Type B pancreatic cell (in vitro differentiated cells): ENCODE results near the gene KAZN. TPM values are rescaled to one million over a fixed set of nuclear protein-coding genes. Genes with fewer than 3 reads are reported as not detected.

Experiments used
- DNase-seq: peaks from one replicate; pipeline ENCODE4 v3.0.0; 2021; ENCODE audit warnings: mixed read lengths; ENCODE audit not compliant: unreplicated experiment; ENCODE audit errors: extremely low spot score
- H3K27ac Mint-ChIP-seq: 2 replicates; pipeline ENCODE4 v1.8.0; 2021; ENCODE audit warnings: mild to moderate bottlenecking, mixed read lengths
- H3K27me3 Mint-ChIP-seq: 2 replicates; pipeline ENCODE4 v1.8.0; 2021; ENCODE audit warnings: mixed read lengths
- H3K36me3 Mint-ChIP-seq: 2 replicates; pipeline ENCODE4 v1.8.0; 2021; ENCODE audit warnings: mixed read lengths
- H3K4me1 Mint-ChIP-seq: one replicate; pipeline ENCODE4 v1.8.0; 2021; ENCODE audit warnings: mixed read lengths; ENCODE audit not compliant: unreplicated experiment
- H3K4me3 Mint-ChIP-seq: 2 replicates; pipeline ENCODE4 v1.8.0; 2021; ENCODE audit warnings: mild to moderate bottlenecking, mixed read lengths
- H3K9me3 Mint-ChIP-seq: 2 replicates; pipeline ENCODE4 v1.8.0; 2021; ENCODE audit warnings: mixed read lengths
- total RNA-seq: library from RNA; stranded (reverse); gene quantifications from 2 replicates; pipeline ENCODE4 v1.2.1, GENCODE V29; 2021; ENCODE audit warnings: low replicate concordance
- TF ChIP-seq, protein P1 (sequence below): fragments of 200-600 bp; sonication (generic); conservative IDR thresholded peaks from 2 replicates; pipeline ENCODE4 v1.5.0; 2021; ENCODE audit warnings: antibody characterized with exemption, mild to moderate bottlenecking

The KAZN gene
- total RNA-seq, 1 donor from 2014 or later: 33.7 TPM

DNA sequence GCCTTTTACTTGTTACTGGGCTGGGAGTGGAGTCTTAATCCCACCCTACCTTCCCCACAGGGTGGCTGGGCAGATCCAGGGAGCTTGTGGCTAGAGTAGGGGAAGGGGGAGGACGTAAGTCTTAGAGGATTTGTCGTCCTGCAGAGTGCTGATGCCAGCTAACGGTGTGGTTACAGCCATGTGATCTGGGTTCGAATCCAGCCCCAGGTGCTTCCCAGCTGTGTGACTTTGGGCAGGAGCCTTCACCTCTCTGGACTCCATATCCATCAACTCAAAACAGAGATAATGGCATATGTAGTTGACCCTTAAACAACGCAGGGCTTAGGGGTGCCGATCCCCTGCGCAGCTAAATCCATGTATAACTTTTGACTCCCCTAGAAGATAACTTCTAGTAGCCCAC, 446.6 kb downstream of the KAZN start:
- no peak for DNase-seq
- H3K4me1 Mint-ChIP-seq: peaks cover 9% of the 10 kb centered on the region
- no peak overlapping the region for H3K4me3 Mint-ChIP-seq
- H3K27me3 Mint-ChIP-seq: no peaks in the 10 kb centered on the region
- TF ChIP-seq, protein P1, sequence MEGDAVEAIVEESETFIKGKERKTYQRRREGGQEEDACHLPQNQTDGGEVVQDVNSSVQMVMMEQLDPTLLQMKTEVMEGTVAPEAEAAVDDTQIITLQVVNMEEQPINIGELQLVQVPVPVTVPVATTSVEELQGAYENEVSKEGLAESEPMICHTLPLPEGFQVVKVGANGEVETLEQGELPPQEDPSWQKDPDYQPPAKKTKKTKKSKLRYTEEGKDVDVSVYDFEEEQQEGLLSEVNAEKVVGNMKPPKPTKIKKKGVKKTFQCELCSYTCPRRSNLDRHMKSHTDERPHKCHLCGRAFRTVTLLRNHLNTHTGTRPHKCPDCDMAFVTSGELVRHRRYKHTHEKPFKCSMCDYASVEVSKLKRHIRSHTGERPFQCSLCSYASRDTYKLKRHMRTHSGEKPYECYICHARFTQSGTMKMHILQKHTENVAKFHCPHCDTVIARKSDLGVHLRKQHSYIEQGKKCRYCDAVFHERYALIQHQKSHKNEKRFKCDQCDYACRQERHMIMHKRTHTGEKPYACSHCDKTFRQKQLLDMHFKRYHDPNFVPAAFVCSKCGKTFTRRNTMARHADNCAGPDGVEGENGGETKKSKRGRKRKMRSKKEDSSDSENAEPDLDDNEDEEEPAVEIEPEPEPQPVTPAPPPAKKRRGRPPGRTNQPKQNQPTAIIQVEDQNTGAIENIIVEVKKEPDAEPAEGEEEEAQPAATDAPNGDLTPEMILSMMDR: no peak
- no peaks in the 10 kb centered on the region for H3K9me3 Mint-ChIP-seq
- peaks cover 4% of the 10 kb centered on the region for H3K36me3 Mint-ChIP-seq
- H3K27ac Mint-ChIP-seq: no peak overlapping the region

DNA sequence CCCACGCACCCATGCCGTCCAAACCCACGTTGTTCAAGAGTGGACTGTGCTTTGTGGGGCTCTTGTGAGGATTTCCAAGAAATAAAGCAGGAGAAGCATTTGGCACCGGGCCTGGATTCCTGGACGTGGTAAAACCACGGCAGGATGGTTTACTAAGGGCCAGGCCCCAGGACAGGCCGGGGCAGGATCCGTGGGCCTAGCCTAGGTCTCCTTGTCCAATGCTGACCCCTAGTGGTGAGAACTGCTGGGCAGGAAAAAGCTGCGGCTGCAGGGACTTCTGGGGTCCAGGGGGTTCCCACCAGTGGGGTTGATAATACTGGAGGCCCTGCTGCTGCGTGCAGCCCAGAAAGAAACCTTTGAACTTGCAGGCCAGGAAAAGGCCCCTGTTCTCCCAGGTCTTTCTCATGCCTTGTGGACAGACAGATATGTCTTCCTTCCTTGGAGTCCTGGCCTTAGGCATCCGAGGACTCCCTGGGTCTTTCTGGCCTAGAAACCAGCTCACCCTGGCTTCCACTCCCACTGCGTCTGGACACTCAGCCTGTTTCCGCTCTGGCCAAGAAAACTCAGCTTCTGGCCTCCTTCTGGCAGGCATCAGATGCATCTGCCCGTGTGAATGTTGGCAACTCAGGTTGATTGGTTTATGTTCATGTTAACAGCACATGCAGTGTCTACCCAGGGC, 448.1 kb downstream of the KAZN start:
- H3K9me3 Mint-ChIP-seq: no peaks in the 10 kb centered on the region
- peak; percentile 83 for DNase-seq
- TF ChIP-seq, protein P1: peak; percentile 94
- peaks cover 9% of the 10 kb centered on the region for H3K4me1 Mint-ChIP-seq
- no peak overlapping the region for H3K4me3 Mint-ChIP-seq
- H3K36me3 Mint-ChIP-seq: peaks cover 4% of the 10 kb centered on the region
- H3K27me3 Mint-ChIP-seq: no peaks in the 10 kb centered on the region
- peak overlapping the region; percentile 75 for H3K27ac Mint-ChIP-seq

DNA sequence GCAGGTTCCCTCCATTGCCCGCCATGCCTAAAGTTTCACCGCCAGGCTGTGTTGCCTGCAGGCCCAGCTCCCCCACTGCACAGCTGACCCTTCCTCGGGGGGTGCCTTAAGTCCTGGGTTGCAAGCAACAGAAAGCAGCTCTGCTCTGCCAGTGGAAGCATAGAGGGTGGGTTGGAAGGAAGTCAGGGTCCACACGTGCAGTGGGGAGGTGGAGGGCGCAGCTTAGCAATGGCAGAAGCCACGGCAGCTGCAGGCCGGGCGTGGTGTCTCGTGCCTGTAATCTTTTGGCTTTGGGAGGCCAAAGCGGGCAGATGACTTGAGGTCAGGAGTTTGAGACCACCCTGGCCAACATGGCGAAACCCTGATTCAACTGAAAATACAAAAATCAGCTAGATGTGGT, 448.8 kb downstream of the KAZN start:
- Mint-ChIP-seq H3K36me3 (peaks cover 5% of the 10 kb centered on the region), H3K4me1 (peaks cover 4% of the 10 kb centered on the region)

DNA sequence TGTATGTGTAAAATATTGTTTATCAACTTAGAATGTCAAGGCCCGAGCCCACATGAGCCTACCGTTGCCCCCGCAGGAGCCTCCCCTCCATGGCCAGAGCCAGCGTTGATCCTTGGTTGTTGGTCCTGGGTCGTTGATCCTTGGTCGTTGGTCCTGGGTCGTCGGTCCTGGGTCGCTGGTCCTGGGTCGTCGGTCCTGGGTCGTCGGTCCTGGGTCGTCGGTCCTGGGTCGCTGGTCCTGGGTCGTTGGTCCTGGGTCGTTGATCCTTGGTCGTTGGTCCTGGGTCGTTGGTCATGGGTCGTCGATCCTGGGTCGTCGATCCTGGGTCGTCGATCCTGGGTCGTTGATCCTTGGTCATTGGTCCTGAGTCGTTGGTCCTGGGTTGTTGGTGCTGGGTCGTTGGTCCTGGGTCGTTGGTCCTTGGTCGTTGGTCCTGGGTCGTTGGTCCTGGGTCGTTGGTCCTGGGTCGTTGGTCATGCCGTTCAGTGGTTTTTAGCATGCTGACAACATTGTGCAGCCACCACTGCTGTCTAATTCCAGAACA, 450.0 kb downstream of the KAZN start:
- H3K27ac Mint-ChIP-seq: no peak overlapping the region
- H3K27me3 Mint-ChIP-seq: no peaks in the 10 kb centered on the region

More for the DNA sequence above, 448.8 kb downstream of the KAZN start:
- Mint-ChIP-seq H3K9me3 (no peaks in the 10 kb centered on the region), H3K27me3 (no peaks in the 10 kb centered on the region), H3K27ac (no peak overlapping the region), H3K4me3 (no peak overlapping the region)
- TF ChIP-seq, protein P1: no peak
- DNase-seq: no peak

DNA sequence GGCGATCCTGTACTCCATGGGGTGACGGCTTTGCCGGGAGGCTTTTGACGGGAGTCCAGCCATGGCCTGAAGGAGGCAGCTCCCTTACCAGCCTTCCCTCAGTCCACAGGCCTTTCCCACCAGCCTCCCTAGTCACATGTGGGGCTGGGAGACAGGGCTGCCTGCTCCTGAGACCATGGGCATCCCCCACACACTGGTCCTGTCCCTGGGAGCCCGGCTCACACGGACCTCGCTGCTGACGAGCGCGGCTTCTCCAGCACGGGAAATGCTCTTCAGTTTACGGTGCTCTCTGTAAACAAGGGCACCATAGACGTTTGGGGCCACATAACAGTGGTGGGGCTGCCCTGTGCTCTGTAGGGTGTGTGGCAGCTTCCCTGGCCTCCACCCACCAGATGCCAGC, 450.6 kb downstream of the KAZN start:
- no peaks in the 10 kb centered on the region for H3K27me3 Mint-ChIP-seq
- no peak for DNase-seq
- no peak overlapping the region for H3K27ac Mint-ChIP-seq
- H3K36me3 Mint-ChIP-seq: peaks cover 5% of the 10 kb centered on the region
- no peaks in the 10 kb centered on the region for H3K9me3 Mint-ChIP-seq
- H3K4me1 Mint-ChIP-seq: peaks cover 4% of the 10 kb centered on the region
- TF ChIP-seq, protein P1: no peak
- no peak overlapping the region for H3K4me3 Mint-ChIP-seq

More for the DNA sequence above, 450.0 kb downstream of the KAZN start:
- H3K4me1 Mint-ChIP-seq: peaks cover 4% of the 10 kb centered on the region
- no peak overlapping the region for H3K4me3 Mint-ChIP-seq
- peaks cover 5% of the 10 kb centered on the region for H3K36me3 Mint-ChIP-seq
- TF ChIP-seq, protein P1: no peak
- H3K9me3 Mint-ChIP-seq: no peaks in the 10 kb centered on the region
- DNase-seq: no peak
